HEK293 (cell line): ENCODE results near the gene ZDHHC11.

ENCODE experiments used
- BCL11A ChIP-seq: fragments of 450-650 bp; formaldehyde crosslinking; IDR thresholded peaks from 2 replicates; pipeline ENCODE4 v1.5.1; 2016; ENCODE audit warnings: low read depth, missing biosample characterization, missing genetic modification characterization
- GLIS1 ChIP-seq: fragments of 450-650 bp; formaldehyde crosslinking; IDR thresholded peaks from 2 replicates; pipeline ENCODE4 v1.5.1; 2016; ENCODE audit warnings: missing biosample characterization, missing genetic modification characterization
- HOXA7 ChIP-seq: sonication (generic); formaldehyde crosslinking; IDR thresholded peaks from 2 replicates; pipeline ENCODE4 v1.8.1; 2022; ENCODE audit warnings: missing genetic modification reagents, borderline replicate concordance
- KLF8 ChIP-seq: fragments of 450-650 bp; formaldehyde crosslinking; IDR thresholded peaks from 2 replicates; pipeline ENCODE4 v1.5.1; 2016; ENCODE audit warnings: missing biosample characterization, missing genetic modification characterization
- SP3 ChIP-seq: fragments of 450-650 bp; formaldehyde crosslinking; IDR thresholded peaks from 2 replicates; pipeline ENCODE4 v1.5.1; 2016; ENCODE audit warnings: missing biosample characterization, missing genetic modification characterization
- ZBTB1 ChIP-seq: fragments of 450-650 bp; formaldehyde crosslinking; IDR thresholded peaks from 2 replicates; pipeline ENCODE4 v1.5.1; 2016; ENCODE audit warnings: missing biosample characterization, missing genetic modification characterization
- ZBTB17 ChIP-seq: fragments of 450-650 bp; formaldehyde crosslinking; IDR thresholded peaks from 2 replicates; pipeline ENCODE4 v1.5.1; 2016; ENCODE audit warnings: missing biosample characterization, missing genetic modification characterization
- ZBTB20 ChIP-seq: fragments of 450-650 bp; formaldehyde crosslinking; IDR thresholded peaks from 2 replicates; pipeline ENCODE4 v1.5.1; 2016; ENCODE audit warnings: missing biosample characterization, missing genetic modification characterization
- ZBTB7A ChIP-seq: fragments of 450-650 bp; formaldehyde crosslinking; IDR thresholded peaks from 2 replicates; pipeline ENCODE4 v1.5.1; 2016; ENCODE audit warnings: low read depth, missing biosample characterization, missing genetic modification characterization
- ZEB2 ChIP-seq: fragments of 450-650 bp; formaldehyde crosslinking; IDR thresholded peaks from 2 replicates; pipeline ENCODE4 v1.5.1; 2016; ENCODE audit warnings: missing biosample characterization, missing genetic modification characterization
- ZFHX2 ChIP-seq: fragments of 450-650 bp; formaldehyde crosslinking; conservative IDR thresholded peaks from 2 replicates; pipeline ENCODE4 v1.5.1; 2016; ENCODE audit warnings: missing biosample characterization, missing genetic modification characterization
- ZNF24 ChIP-seq: fragments of 450-650 bp; formaldehyde crosslinking; IDR thresholded peaks from 2 replicates; pipeline ENCODE4 v1.5.1; 2016; ENCODE audit warnings: missing biosample characterization, missing genetic modification characterization
- ZNF341 ChIP-seq: fragments of 450-650 bp; formaldehyde crosslinking; IDR thresholded peaks from 2 replicates; pipeline ENCODE4; 2016; ENCODE audit warnings: low read depth, missing biosample characterization, missing genetic modification characterization
- ZNF354C ChIP-seq: fragments of 450-650 bp; formaldehyde crosslinking; IDR thresholded peaks from 2 replicates; pipeline ENCODE4 v1.5.1; 2016; ENCODE audit warnings: missing biosample characterization, missing genetic modification characterization, low read depth, borderline replicate concordance
- ZNF521 ChIP-seq: fragments of 450-650 bp; formaldehyde crosslinking; IDR thresholded peaks from 2 replicates; pipeline ENCODE4 v1.5.1; 2017; ENCODE audit warnings: missing biosample characterization, mild to moderate bottlenecking, missing genetic modification characterization
- ZNF549 ChIP-seq: fragments of 450-650 bp; IDR thresholded peaks from 2 replicates; pipeline ENCODE4 v1.5.1; 2018; ENCODE audit warnings: missing biosample characterization, missing genetic modification characterization, mild to moderate bottlenecking, inconsistent platforms, moderate library complexity
- TF ChIP-seq, protein P1 (sequence below): fragments of 450-650 bp; formaldehyde crosslinking; IDR thresholded peaks from 2 replicates; pipeline ENCODE4 v1.5.1; 2016; ENCODE audit warnings: missing biosample characterization, missing genetic modification characterization, borderline replicate concordance
- TF ChIP-seq, protein P2 (sequence below): fragments of 450-650 bp; formaldehyde crosslinking; IDR thresholded peaks from 2 replicates; pipeline ENCODE4 v1.5.1; 2016; ENCODE audit warnings: missing biosample characterization, missing genetic modification characterization
- TF ChIP-seq, protein P3 (sequence below): fragments of 450-650 bp; formaldehyde crosslinking; IDR thresholded peaks from 2 replicates; pipeline ENCODE4 v1.5.1; 2016; ENCODE audit warnings: missing biosample characterization, missing genetic modification characterization, low read depth
- TF ChIP-seq, protein P4 (sequence below): fragments of 450-650 bp; IDR thresholded peaks from 2 replicates; pipeline ENCODE4 v1.5.1; 2018; ENCODE audit warnings: missing biosample characterization, mild to moderate bottlenecking, missing genetic modification characterization
- TF ChIP-seq, protein P5 (sequence below): sonication (generic); formaldehyde crosslinking; IDR thresholded peaks from 2 replicates; pipeline ENCODE4 v1.8.1; 2022; ENCODE audit warnings: mild to moderate bottlenecking, moderate library complexity, missing genetic modification reagents
- TF ChIP-seq, protein P6 (sequence below): fragments of 450-650 bp; formaldehyde crosslinking; IDR thresholded peaks from 2 replicates; pipeline ENCODE4 v1.5.1; 2017; ENCODE audit warnings: missing biosample characterization, missing genetic modification characterization

The ZDHHC11 gene

DNA sequence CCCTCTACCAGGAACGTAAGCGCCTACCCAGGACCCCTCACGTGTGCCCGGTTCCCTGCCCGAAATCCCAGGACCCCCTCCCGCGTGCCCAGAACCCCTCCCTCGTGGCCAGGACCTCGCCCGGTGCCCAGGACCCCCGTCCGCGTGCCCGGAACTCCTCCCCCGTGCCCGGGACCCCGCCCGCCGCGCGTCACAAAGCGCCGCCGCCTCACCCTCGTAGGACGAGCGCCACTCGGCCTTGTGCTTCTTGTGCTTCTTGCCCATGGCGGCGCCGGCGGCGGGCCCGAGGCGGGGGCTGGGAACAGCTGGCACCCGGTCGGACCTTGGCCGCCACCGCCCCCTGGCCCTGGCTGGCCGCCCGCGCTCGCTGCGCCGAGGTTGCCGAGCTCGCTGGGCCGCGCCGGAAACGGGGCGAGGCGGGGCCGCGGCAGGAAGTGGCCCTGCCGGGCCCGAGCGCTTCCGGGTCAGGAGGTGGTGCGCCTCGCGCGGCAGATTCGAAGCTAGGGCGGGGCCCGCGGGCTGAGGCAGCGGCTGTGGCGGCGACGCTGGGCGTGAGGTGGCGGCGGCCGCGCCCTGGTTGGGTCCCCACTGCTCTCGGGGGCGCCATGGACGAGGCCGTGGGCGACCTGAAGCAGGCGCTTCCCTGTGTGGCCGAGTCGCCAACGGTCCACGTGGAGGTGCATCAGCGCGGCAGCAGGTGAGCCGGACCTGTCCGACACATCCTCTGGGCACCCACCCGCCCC, 41.8 kb upstream of the ZDHHC11 start, which contains the start of the genes BRD9 and TRIP13 (continued):
- TF ChIP-seq ZNF521 = no peak
- peak; percentile 69 for TF ChIP-seq SP3 (tag by site-specific recombination)
- TF ChIP-seq ZBTB7A = 0 out of 2 replicates have a peak, but pooled peaks have one; percentile 28
- no peak for TF ChIP-seq ZNF24 (tag by site-specific recombination)
- TF ChIP-seq, protein P1, sequence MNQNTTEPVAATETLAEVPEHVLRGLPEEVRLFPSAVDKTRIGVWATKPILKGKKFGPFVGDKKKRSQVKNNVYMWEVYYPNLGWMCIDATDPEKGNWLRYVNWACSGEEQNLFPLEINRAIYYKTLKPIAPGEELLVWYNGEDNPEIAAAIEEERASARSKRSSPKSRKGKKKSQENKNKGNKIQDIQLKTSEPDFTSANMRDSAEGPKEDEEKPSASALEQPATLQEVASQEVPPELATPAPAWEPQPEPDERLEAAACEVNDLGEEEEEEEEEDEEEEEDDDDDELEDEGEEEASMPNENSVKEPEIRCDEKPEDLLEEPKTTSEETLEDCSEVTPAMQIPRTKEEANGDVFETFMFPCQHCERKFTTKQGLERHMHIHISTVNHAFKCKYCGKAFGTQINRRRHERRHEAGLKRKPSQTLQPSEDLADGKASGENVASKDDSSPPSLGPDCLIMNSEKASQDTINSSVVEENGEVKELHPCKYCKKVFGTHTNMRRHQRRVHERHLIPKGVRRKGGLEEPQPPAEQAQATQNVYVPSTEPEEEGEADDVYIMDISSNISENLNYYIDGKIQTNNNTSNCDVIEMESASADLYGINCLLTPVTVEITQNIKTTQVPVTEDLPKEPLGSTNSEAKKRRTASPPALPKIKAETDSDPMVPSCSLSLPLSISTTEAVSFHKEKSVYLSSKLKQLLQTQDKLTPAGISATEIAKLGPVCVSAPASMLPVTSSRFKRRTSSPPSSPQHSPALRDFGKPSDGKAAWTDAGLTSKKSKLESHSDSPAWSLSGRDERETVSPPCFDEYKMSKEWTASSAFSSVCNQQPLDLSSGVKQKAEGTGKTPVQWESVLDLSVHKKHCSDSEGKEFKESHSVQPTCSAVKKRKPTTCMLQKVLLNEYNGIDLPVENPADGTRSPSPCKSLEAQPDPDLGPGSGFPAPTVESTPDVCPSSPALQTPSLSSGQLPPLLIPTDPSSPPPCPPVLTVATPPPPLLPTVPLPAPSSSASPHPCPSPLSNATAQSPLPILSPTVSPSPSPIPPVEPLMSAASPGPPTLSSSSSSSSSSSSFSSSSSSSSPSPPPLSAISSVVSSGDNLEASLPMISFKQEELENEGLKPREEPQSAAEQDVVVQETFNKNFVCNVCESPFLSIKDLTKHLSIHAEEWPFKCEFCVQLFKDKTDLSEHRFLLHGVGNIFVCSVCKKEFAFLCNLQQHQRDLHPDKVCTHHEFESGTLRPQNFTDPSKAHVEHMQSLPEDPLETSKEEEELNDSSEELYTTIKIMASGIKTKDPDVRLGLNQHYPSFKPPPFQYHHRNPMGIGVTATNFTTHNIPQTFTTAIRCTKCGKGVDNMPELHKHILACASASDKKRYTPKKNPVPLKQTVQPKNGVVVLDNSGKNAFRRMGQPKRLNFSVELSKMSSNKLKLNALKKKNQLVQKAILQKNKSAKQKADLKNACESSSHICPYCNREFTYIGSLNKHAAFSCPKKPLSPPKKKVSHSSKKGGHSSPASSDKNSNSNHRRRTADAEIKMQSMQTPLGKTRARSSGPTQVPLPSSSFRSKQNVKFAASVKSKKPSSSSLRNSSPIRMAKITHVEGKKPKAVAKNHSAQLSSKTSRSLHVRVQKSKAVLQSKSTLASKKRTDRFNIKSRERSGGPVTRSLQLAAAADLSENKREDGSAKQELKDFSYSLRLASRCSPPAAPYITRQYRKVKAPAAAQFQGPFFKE (tag by site-specific recombination) = no peak
- TF ChIP-seq ZNF549 (tag by site-specific recombination) = no peak
- TF ChIP-seq ZBTB1 (tag by site-specific recombination) = no peak
- TF ChIP-seq ZBTB17 (tag by site-specific recombination) = no peak
- no peak for TF ChIP-seq ZEB2 (tag by site-specific recombination)
- TF ChIP-seq, protein P2, sequence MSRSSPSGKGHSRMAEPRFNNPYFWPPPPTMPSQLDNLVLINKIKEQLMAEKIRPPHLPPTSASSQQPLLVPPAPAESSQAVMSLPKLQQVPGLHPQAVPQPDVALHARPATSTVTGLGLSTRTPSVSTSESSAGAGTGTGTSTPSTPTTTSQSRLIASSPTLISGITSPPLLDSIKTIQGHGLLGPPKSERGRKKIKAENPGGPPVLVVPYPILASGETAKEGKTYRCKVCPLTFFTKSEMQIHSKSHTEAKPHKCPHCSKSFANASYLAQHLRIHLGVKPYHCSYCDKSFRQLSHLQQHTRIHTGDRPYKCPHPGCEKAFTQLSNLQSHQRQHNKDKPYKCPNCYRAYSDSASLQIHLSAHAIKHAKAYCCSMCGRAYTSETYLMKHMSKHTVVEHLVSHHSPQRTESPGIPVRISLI = no peak
- TF ChIP-seq, protein P3, sequence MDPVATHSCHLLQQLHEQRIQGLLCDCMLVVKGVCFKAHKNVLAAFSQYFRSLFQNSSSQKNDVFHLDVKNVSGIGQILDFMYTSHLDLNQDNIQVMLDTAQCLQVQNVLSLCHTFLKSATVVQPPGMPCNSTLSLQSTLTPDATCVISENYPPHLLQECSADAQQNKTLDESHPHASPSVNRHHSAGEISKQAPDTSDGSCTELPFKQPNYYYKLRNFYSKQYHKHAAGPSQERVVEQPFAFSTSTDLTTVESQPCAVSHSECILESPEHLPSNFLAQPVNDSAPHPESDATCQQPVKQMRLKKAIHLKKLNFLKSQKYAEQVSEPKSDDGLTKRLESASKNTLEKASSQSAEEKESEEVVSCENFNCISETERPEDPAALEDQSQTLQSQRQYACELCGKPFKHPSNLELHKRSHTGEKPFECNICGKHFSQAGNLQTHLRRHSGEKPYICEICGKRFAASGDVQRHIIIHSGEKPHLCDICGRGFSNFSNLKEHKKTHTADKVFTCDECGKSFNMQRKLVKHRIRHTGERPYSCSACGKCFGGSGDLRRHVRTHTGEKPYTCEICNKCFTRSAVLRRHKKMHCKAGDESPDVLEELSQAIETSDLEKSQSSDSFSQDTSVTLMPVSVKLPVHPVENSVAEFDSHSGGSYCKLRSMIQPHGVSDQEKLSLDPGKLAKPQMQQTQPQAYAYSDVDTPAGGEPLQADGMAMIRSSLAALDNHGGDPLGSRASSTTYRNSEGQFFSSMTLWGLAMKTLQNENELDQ (tag by site-specific recombination) = no peak
- TF ChIP-seq, protein P4, sequence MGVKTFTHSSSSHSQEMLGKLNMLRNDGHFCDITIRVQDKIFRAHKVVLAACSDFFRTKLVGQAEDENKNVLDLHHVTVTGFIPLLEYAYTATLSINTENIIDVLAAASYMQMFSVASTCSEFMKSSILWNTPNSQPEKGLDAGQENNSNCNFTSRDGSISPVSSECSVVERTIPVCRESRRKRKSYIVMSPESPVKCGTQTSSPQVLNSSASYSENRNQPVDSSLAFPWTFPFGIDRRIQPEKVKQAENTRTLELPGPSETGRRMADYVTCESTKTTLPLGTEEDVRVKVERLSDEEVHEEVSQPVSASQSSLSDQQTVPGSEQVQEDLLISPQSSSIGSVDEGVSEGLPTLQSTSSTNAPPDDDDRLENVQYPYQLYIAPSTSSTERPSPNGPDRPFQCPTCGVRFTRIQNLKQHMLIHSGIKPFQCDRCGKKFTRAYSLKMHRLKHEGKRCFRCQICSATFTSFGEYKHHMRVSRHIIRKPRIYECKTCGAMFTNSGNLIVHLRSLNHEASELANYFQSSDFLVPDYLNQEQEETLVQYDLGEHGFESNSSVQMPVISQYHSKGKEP = no peak
- TF ChIP-seq ZNF354C (tag by site-specific recombination) = no peak
- TF ChIP-seq HOXA7 (CRISPR knock-in tag) = peak; percentile 82; the same call in 1 of the 2 replicates
- TF ChIP-seq, protein P5, sequence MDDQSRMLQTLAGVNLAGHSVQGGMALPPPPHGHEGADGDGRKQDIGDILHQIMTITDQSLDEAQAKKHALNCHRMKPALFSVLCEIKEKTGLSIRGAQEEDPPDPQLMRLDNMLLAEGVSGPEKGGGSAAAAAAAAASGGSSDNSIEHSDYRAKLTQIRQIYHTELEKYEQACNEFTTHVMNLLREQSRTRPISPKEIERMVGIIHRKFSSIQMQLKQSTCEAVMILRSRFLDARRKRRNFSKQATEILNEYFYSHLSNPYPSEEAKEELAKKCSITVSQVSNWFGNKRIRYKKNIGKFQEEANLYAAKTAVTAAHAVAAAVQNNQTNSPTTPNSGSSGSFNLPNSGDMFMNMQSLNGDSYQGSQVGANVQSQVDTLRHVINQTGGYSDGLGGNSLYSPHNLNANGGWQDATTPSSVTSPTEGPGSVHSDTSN (CRISPR knock-in tag) = peak; percentile 88
- TF ChIP-seq GLIS1 = 0 out of 2 replicates have a peak, but pooled peaks have one; percentile 14
- TF ChIP-seq ZNF341 (tag by site-specific recombination) = 0 out of 2 replicates have a peak, but pooled peaks have one; percentile 31
- 0 out of 2 replicates have a peak, but pooled peaks have one; percentile 22 for TF ChIP-seq ZFHX2 (tag by site-specific recombination)
- no peak for TF ChIP-seq BCL11A (tag by site-specific recombination)
- TF ChIP-seq KLF8 (tag by site-specific recombination) = peak; percentile 60; the same call in 1 of the 2 replicates
- peak; percentile 54; the same call in 1 of the 2 replicates for TF ChIP-seq ZBTB20 (tag by site-specific recombination)
- TF ChIP-seq, protein P6, sequence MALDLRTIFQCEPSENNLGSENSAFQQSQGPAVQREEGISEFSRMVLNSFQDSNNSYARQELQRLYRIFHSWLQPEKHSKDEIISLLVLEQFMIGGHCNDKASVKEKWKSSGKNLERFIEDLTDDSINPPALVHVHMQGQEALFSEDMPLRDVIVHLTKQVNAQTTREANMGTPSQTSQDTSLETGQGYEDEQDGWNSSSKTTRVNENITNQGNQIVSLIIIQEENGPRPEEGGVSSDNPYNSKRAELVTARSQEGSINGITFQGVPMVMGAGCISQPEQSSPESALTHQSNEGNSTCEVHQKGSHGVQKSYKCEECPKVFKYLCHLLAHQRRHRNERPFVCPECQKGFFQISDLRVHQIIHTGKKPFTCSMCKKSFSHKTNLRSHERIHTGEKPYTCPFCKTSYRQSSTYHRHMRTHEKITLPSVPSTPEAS = no peak
